KOPT-K1 (cell line): ENCODE results near the gene WDR26.

Experiments
- H3K27ac ChIP-seq: fragments of 200-600 bp; sonication (generic); 2 replicates; pipeline ENCODE4 v1.5.1; 2016; ENCODE audit warnings: antibody characterized with exemption, mild to moderate bottlenecking, low read depth, low read length; ENCODE audit not compliant: poor library complexity, severe bottlenecking
- H3K36me3 ChIP-seq: fragments of 200-600 bp; sonication (generic); 2 replicates; pipeline ENCODE4 v1.5.1; 2017; ENCODE audit warnings: antibody characterized with exemption, mild to moderate bottlenecking, low read length, moderate library complexity; ENCODE audit not compliant: insufficient read depth
- H3K9me3 ChIP-seq: fragments of 200-600 bp; sonication (generic); 2 replicates; pipeline ENCODE4 v1.5.1; 2017; ENCODE audit warnings: antibody characterized with exemption, low read length, mild to moderate bottlenecking; ENCODE audit not compliant: insufficient read depth, poor library complexity, severe bottlenecking

WDR26 gene

DNA sequence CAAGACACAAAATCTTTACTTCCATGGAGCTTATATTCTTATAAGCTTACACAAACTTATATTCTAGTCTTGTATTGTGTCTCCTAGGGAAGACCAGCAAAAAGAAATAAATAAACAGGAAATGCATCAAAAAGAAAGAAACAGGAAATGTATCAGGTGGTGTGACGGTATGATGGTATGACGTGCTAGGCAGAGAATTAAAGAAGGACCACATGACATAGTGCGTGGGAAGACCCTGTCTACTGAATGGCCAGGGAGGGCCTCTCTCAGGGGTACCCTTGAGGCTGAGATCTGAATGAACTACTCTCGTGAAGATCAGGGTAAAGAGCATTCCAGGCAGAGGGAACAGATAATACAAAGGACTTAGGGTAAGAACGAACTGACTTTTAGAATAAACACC is 15.6 kb upstream of the WDR26 start:
- Histone ChIP-seq H3K9me3 (no peaks in the 10 kb centered on the region), H3K27ac (no peak overlapping the region), H3K36me3 (peaks cover 4% of the 10 kb centered on the region; the same call in 1 of the 2 replicates)

DNA sequence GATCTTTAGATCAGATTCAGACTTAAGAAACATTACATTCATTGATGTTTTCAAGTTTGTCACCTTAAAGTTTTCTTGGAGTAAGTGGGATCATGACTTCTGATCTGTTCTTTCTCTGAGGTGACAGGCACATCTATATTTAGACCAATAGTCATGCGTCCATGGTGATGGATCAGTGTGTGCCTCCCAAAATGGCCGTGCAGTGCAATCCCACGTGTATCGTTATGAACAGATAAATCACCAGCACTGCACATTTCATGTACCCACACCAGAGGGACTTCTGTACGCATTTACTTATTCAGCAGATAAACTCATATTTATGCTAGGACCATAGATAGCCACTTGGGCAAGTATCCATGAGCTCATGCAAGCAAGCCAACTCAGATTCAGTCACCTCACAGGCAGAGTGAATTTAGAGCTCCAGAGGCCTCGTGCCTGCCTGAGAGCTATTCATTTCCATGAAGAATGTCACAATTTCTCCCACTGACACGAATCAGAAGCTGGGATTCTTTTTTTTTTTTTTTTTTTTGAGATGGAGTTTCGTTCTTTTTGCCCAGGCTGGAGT is 13.9 kb upstream of the WDR26 start:
- H3K36me3 ChIP-seq: no peaks in the 10 kb centered on the region
- H3K27ac ChIP-seq: no peak overlapping the region
- no peaks in the 10 kb centered on the region for H3K9me3 ChIP-seq

DNA sequence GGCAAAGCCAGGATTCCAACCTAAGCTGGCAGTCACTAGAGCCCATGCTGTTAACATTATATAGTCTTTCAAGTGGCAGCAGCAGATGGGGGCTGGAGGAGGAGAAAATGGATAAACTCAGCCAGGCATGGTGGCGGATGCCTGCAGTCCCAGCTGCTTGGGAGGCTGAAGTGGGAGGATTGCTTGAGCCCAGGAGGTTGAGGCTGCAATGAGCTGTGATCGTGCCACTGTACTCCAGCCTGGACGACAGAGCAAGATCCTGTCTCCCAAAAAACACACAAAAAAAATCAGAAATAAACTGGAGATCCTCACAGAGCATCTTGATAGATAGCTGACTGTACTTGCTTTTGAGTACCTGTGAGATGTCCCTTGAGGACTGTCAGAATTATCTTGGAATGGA is 13.4 kb upstream of the WDR26 start:
- H3K27ac ChIP-seq: no peak overlapping the region
- H3K9me3 ChIP-seq: no peaks in the 10 kb centered on the region
- no peaks in the 10 kb centered on the region for H3K36me3 ChIP-seq

DNA sequence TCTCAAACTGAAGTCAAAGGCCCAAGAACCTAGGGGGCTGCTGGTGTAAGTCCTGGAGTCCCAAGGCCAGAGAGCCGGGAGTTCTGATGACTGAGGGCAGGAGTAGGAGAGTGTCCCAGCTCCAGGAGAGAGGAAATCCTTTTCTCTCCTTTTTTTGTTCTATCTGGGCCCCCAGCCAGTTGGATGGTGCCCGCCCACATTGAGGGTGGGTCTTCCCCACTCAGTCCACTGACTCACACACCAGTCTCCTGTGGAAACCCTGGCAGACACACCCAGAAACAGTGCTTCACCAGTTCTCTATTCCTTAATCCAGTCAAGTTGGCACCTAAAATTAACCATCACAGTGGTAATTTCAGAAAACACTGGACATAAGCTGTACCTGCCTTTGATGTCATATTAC is 12.7 kb upstream of the WDR26 start:
- Histone ChIP-seq H3K27ac (no peak overlapping the region), H3K36me3 (no peaks in the 10 kb centered on the region), H3K9me3 (no peaks in the 10 kb centered on the region)

DNA sequence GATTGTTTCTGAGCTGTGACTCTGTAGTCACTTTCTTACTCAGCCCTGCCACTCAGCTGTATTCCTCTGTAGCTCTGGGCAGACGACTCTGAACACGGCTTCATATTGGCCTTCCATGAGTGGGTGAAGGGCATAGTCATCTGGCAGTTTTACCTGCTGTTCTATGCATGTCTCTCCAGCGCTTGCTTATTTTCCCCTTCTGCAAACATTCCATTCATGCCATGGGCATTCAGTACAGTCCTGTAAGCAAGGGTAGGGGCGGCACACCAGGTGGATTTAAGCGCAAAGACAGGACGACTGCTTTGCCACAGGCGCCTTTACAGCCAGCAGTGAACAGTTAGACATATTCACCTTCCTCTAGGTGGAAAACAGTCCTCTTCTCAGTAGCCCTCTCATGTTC is 4.4 kb upstream of the WDR26 start:
- Histone ChIP-seq H3K36me3 (no peaks in the 10 kb centered on the region; the same call in 1 of the 2 replicates), H3K9me3 (no peaks in the 10 kb centered on the region), H3K27ac (no peak overlapping the region)

DNA sequence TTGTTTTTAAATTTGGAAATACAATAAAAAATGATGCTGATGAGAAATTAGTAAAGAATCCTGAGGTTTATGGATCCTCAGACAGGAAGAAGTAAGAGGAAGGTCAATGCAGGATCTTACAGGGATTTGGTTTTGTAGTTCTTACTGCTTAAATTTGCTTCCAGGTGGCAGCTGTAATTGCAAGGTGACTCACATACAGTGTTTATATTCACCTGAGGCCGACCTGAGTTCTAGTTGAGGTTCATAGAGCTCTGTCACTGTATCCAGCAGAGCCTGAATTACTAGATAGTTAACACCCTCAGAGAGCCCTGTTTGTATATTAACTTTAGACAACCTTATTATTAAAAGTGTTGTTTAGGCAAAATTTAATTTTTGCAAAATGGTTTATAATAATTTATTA is 1.4 kb upstream of the WDR26 start:
- Histone ChIP-seq H3K9me3 (no peaks in the 10 kb centered on the region), H3K36me3 (peaks cover 7% of the 10 kb centered on the region; the same call in 1 of the 2 replicates), H3K27ac (peak overlapping the region; percentile 82)

DNA sequence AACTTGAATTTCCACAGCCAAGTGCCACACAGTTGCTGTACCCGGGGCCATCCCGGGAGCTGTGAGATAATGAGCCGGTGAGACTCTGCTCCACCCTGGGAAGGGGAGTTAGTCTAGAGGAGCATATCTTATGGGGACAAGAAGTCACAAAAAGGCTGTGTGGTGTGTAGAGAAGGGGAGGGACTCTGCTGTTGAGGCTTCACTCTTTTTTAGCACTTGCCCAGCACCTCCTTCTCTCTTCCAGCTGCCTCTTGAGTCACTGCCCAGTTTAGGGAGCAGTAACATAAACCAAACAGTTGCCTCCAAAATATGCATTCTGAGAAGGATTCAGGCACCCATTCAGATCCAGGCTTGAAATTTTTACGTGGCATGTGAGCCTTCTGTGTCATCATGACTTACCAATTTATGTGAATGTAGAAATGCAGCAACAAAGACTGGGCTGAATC is 744 bp upstream of the WDR26 start:
- H3K27ac ChIP-seq: peak overlapping the region; percentile 82
- H3K9me3 ChIP-seq: no peaks in the 10 kb centered on the region

DNA sequence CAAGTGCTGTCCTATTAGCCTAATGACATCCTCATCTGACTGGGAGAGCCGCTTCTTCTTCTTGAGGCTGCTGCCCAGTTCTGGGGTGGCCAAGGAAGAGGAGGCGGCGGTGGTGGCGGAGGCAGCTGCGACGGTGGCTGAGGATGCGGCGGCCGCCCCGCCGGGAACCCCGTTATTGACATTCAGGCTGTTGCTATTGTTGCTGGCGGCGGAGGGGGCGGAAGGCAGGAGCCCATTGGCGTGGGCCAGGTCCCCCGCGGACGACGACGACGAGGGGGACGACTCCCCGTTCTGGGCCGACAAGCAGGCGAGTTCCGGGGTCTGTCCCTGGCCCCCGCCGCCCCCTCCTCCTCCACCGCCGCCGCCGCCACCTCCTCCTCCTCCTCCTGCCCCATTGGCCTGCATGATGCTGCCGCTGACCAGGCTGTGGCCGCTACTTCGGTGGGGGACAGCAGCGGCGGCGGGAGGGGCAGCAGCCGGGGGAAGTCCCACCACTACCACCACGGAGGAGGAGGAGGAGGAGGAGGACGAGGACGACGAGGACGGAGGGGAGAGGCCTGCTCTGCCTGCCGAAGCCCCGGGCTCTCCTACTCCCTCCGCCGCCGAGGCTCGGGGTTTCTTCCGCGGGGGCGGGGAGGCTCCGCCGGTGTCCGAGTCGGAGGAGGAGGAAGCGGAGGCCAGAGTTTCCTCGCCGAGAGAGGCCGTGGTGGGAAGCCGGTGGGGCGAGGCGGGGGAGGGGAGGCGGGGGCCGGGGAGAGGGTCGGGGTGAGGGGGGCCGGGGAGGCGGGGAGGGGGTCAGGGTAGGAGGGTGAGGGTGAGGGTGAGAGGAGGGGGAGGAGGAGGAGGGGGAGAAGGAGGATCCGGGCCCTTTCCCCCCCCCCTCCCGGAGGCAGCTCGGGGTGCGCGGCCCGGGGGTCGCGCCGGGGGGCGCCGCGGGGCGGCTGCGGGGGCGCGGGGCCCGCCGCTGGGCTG is 610 bp downstream of the WDR26 start:
- Histone ChIP-seq H3K27ac (peak overlapping the region; percentile 82), H3K36me3 (peaks cover 17% of the 10 kb centered on the region), H3K9me3 (no peaks in the 10 kb centered on the region)

More for the DNA sequence above, 744 bp upstream of the WDR26 start:
- peaks cover 7% of the 10 kb centered on the region; the same call in 1 of the 2 replicates for H3K36me3 ChIP-seq

DNA sequence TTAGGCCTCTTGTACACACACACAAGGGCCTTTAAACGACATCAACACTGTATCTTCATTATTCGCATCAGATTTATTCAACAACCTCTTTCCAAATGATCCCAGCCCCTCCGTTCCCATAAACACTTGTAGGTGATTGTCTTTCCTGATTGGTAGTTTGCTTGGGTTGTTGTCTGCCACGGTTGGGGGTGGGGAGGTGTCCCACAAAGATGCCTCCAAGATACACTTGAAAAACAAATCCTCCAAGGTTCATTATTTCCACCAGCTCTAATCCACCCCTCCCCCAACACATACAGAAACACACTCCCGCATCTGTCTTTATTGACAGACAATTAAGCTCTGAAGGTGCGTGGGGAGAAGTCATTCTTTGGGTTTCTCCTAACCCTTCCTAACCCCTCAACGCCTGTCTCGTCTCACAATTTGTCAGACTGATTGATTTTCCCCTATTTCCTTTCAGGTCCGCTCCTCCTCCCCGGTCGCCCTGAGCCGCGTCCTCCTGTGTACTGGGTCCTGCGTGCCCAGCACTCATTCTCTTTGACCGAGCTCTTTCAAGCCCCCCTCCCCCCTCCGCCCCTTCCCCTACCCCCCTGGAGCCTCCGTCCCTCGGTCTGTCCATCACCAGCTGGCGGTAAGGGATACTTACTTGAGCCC is 1.4 kb downstream of the WDR26 start:
- H3K36me3 ChIP-seq: peaks cover 25% of the 10 kb centered on the region
- H3K27ac ChIP-seq: peak overlapping the region; percentile 63
- H3K9me3 ChIP-seq: no peaks in the 10 kb centered on the region

DNA sequence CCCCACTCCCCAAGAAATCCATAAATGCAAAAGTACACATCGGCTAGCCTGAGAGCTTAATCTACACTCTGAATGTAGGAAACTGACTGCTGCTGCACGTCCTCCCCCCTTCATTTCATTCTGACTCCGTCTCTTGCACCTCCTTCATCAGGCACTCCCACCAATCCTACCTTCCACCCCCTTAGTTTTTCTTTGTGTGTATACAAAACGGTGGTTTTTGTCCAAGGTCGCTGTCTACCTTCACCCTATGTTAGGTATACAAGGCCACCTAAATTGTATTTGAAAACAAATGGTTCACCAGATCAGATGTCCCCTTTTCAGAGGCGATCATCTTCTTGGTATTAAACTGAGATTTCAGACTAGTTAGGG is 1.9 kb downstream of the WDR26 start:
- Histone ChIP-seq H3K36me3 (peaks cover 29% of the 10 kb centered on the region), H3K9me3 (no peaks in the 10 kb centered on the region), H3K27ac (peak overlapping the region; percentile 63)

DNA sequence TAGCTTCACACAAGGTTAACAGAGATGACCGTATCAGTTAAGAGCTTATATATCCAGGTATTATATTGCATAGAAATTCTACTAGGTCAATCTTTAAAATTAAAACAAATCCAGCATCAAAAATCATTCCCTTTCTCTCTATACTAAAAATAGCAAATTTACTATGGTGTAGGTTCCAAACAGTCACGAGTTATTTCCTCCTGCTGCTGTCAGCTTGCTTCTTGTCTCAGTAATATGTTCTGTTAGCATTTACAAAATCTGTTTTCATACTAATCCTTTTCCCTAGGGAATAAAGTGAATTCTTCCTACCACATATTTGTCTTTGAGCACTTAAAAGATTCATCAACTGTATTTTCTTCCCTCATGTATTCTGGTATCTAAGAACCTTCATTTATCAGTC is 2.5 kb downstream of the WDR26 start:
- H3K36me3 ChIP-seq: peaks cover 34% of the 10 kb centered on the region
- peak overlapping the region; percentile 63 for H3K27ac ChIP-seq
- H3K9me3 ChIP-seq: no peaks in the 10 kb centered on the region

DNA sequence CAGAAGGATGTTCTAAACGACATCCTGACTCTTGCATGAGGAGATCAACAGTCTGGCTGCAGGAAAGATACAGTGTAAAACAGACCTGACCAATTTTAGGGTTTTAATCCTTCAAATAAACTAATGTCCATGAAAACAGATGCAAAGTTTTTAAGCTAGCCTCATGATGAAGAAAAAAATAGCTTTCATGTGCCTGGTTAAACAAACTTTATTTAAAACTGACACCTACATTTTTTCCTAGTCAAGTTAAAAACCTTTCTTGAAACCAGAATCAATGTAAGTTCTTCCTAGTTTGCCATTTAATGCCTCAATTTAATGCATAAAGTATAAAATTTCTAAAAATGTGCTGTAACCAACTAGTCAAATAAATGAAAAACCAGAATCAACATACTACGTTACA is 2.9 kb downstream of the WDR26 start:
- H3K27ac ChIP-seq: peak overlapping the region; percentile 24
- peaks cover 38% of the 10 kb centered on the region for H3K36me3 ChIP-seq
- no peaks in the 10 kb centered on the region for H3K9me3 ChIP-seq

DNA sequence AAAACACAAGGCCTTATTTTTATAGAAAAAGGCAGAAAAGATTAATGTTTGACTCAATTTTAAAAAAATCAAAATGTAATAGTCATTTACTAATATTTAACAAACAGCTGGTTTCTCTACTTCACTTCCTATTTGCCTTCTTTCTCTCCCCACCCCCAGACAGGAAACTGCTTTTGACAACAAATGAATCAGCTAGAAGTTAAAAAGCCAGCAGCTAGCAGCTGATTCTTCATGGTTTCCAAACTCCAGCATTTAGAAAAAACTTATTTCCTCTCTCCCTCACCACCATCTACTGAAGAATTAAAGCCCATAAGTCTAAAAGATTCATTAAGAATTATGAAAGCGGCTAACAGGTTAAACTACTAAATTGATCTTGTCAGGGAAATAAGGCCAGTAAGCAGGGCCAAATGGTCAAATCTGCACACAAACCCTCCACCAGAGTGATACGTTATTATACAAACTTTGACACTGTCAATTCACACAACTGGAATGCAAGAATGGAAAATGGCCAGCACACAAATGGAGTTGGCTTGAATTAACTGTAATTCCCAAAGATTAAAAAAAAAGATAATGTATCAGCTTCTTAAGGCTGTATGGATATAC is 4.0 kb downstream of the WDR26 start:
- Histone ChIP-seq H3K27ac (peak overlapping the region; percentile 22), H3K9me3 (no peaks in the 10 kb centered on the region), H3K36me3 (peaks cover 49% of the 10 kb centered on the region)

DNA sequence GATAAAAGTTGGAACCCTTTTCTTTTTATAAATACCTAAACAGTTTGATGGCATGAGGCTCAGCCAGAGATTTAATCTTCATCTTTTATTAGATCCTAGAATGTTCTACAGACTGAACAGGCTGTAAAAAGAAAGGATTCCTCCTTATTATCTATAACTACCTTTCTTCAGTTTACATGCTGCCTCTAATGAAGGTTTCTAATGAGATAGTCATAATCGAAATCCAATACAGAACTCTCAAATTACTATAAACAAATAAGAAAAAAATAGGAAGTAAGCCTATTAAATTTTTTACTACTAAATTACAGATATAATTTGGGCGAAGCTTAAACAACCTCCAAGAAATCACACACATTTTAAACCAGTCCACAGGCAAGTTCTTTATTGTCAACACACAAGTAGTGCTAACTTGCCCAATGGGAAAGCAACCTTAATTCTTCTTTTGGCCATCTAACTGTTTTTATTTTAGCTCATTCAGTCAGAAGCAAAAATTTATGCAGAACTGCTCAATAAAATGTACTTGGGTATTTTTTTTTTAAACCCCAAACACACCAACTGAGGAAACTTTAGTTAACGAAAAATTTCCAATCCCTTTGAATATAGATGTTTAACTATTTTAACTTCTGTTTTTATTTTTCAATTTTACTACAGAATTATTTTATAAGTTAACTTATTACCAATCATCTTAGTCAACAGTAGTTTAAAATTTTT is 4.8 kb downstream of the WDR26 start:
- H3K36me3 ChIP-seq: peaks cover 58% of the 10 kb centered on the region

More for the DNA sequence above, 4.8 kb downstream of the WDR26 start:
- no peaks in the 10 kb centered on the region for H3K9me3 ChIP-seq
- no peak overlapping the region for H3K27ac ChIP-seq
